Prostate gland (tissue), 2 donors: ENCODE measurements around the gene DNMT1.

Experiments used
- CTCF ChIP-seq, 4 experiments: fragments of 200-600 bp in 2 of 4; fragments of 450-650 bp in 2 of 4; sonication (generic) in 2 of 4; IDR thresholded peaks; 1 replicate in 3 of 4; 2 replicates in 1 of 4; pipeline ENCODE4 v1.5.1; 2016 to 2019; ENCODE audit warnings: antibody characterized with exemption in 4 of 4, mild to moderate bottlenecking in 2 of 4, moderate library complexity in 2 of 4
- POLR2A ChIP-seq: fragments of 450-650 bp; IDR thresholded peaks from one replicate; pipeline ENCODE4 v1.6.1; 2016; ENCODE audit warnings: antibody characterized with exemption, mild to moderate bottlenecking
- POLR2AphosphoS5 ChIP-seq: sonication (generic); formaldehyde crosslinking; IDR thresholded peaks from one replicate; pipeline ENCODE4 v1.6.1; 2017; ENCODE audit warnings: antibody characterized with exemption

GRCh38 chr19:10195199-10195519 is 406 bp upstream of the DNMT1 start:
- TF ChIP-seq CTCF (IDR thresholded peaks at IDR 0.05): no peak
- TF ChIP-seq POLR2A: no peak
- no peak for TF ChIP-seq POLR2AphosphoS5
